Ovary (tissue), 9 donors: ENCODE results near the gene ANKRD7. TPM values are rescaled to one million over a fixed set of nuclear protein-coding genes. Genes with fewer than 3 reads are reported as not detected.
"Not testable (repeated sequence)": the region's sequence is repeated elsewhere in the genome, so short reads cannot be mapped to it uniquely, and the experiment has no call there.

Experiments
- DNase-seq, 5 donors: peaks; one replicate each; pipeline ENCODE4 v3.0.0-alpha.2; 2019 to 2020
- H3K27ac ChIP-seq, 2 donors: fragments of 200-600 bp; one replicate each; pipeline versions ENCODE4 v1.5.1 to v1.8.0; 2019 to 2022
- H3K27me3 ChIP-seq: fragments of 200-600 bp; one replicate; pipeline ENCODE4 v1.8.0; 2022
- H3K36me3 ChIP-seq: fragments of 200-600 bp; sonication (generic); one replicate; pipeline ENCODE4 v1.5.1; 2019
- H3K4me1 ChIP-seq: one replicate; pipeline ENCODE4 v1.8.1; 2013; ENCODE audit warnings: mild to moderate bottlenecking, moderate library complexity; ENCODE audit not compliant: insufficient read depth
- H3K4me3 ChIP-seq: fragments of 200-600 bp; sonication (generic); one replicate; pipeline ENCODE4 v1.5.1; 2017
- H3K9me3 ChIP-seq, 2 donors: fragments of 200-600 bp in 1 of 2; sonication (generic) in 1 of 2; one replicate each; pipeline versions ENCODE4 v1.5.1 to v1.8.1; 2013 to 2019; ENCODE audit warnings: mild to moderate bottlenecking in 1 of 2, moderate library complexity in 1 of 2
- EP300 ChIP-seq: sonication (generic); formaldehyde crosslinking; IDR thresholded peaks from one replicate; pipeline ENCODE4 v1.6.1; 2017; ENCODE audit warnings: antibody characterized with exemption
- POLR2A ChIP-seq: fragments of 450-650 bp; IDR thresholded peaks from one replicate; pipeline ENCODE4 v1.6.1; 2017; ENCODE audit warnings: antibody characterized with exemption, mild to moderate bottlenecking, moderate library complexity
- WGBS, 3 donors: extraction: QIAGEN DNeasy Blood & Tissue Kit in 1 of 3; methylation state at CpG; one replicate each; pipeline versions ENCODE4 v1.1.5 to v1.1.7; 2013 to 2017; 5-methylcytosine and 5-hydroxymethylcytosine counted together
- intact Hi-C, 4 donors: fragments of 100-400 bp; cut with DNase I; formaldehyde crosslinking; loops; one replicate each; pipeline versions ENCODE4 v1.11.0 to v1.15.1; 2022 to 2023
- polyA plus RNA-seq, 2 donors: library from polyadenylated mRNA; stranded (reverse); fragments of 200-250 nt in 1 of 2; fragments of 350-450 nt in 1 of 2; fragmentation: Illumina TruSeq in 1 of 2; extraction: RNeasy Lipid Tissue Mini Kit (QIAGEN cat#74804) in 1 of 2; gene quantifications; one replicate each; pipeline ENCODE4 v1.2.3, GENCODE V29; 2013 to 2014
- total RNA-seq, 7 donors: library from RNA; depleted of rRNA in 2 of 7; stranded (reverse); fragments of >200 nt in 2 of 7; fragmentation: NEBNext Ultra II Directional in 3 of 7; extraction: Animal tissue kit (Norgen Biotek cat#: 25700) in 3 of 7; gene quantifications; one replicate each; pipeline versions ENCODE4 v1.1.0 to v1.2.4, GENCODE V29; 2016 to 2023
- TF ChIP-seq, protein P1 (sequence below), 3 donors: fragments of 450-650 bp in 2 of 3; fragments of 200-600 bp in 1 of 3; IDR thresholded peaks; one replicate each; pipeline versions ENCODE4 v1.5.1 to v1.8.0; 2016 to 2022; ENCODE audit warnings: antibody characterized with exemption in 3 of 3, mild to moderate bottlenecking in 1 of 3
- donor health status: DM: no; HTN: no; CAD: no; lungs with moderate emphysema.
- donor health status: DM: no; HTN: no; CAD: no.
- donor health status: Bipolar disorder and iron deficiency.
- donor health status: DM: yes; HTN: yes; CAD: no.
- donor health status: DM: no; HTN: no; CAD: no.
- donor health status: DM: yes; HTN: yes; CAD: no.

ANKRD7 gene
- total and polyA plus RNA-seq, 9 donors, result 0.23 to 2.3 (median 1.1) TPM; not detected in 2

DNA sequence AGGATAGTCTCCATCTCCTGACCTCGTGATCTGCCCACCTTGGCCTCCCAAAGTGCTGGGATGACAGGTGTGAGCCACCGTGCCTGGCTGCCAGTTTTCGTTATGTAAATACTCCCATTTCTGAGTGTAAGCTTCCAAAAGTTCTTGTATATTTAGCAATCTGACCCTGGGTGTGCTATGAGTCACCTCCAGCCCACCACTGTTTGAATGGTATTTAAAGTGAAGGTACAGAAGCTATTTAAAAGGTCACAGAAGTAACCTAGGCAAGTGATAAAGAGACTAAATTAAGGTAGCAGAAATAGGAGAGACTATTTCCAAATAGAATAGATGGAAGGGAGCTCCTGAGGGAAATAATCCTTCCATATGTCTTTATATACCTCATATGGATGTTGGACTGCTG lies 3.9 kb upstream of the ANKRD7 start:
- Histone ChIP-seq H3K4me3 (no peak overlapping the region), H3K27ac (no peak overlapping the region), H3K9me3 (no peaks in the 10 kb centered on the region), H3K36me3 (no peaks in the 10 kb centered on the region), H3K4me1 (peaks cover 2% of the 10 kb centered on the region), H3K27me3 (no peaks in the 10 kb centered on the region)
- no peak for DNase-seq
- 55 to 73% (median 58%) methylated on average over 3 of the region's 3 CpGs for WGBS, 3 donors
- intact Hi-C loops, result no loop called here
- TF ChIP-seq, protein P1, sequence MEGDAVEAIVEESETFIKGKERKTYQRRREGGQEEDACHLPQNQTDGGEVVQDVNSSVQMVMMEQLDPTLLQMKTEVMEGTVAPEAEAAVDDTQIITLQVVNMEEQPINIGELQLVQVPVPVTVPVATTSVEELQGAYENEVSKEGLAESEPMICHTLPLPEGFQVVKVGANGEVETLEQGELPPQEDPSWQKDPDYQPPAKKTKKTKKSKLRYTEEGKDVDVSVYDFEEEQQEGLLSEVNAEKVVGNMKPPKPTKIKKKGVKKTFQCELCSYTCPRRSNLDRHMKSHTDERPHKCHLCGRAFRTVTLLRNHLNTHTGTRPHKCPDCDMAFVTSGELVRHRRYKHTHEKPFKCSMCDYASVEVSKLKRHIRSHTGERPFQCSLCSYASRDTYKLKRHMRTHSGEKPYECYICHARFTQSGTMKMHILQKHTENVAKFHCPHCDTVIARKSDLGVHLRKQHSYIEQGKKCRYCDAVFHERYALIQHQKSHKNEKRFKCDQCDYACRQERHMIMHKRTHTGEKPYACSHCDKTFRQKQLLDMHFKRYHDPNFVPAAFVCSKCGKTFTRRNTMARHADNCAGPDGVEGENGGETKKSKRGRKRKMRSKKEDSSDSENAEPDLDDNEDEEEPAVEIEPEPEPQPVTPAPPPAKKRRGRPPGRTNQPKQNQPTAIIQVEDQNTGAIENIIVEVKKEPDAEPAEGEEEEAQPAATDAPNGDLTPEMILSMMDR (IDR thresholded peaks at IDR 0.05), result no peak
- TF ChIP-seq EP300 (no peak), POLR2A (no peak)

DNA sequence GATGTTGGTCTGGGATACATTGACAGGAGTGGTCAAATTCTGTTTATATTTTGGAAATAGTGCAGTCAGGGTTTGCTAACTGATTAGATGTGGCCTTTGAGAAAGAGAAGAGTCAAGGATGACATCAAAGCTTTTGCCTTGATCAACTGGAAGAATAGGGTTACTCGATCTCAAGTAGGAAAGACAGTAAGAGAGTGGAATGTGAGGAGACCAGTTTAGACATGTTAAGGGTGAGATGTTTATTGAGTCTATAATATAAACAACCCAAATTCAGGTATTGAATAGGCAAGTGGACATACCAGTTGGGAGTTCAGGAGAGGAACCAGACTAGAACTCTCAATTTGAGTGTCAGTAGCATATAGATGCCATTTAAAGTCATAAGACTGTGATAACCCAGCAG lies 1.9 kb upstream of the ANKRD7 start:
- intact Hi-C loops, result no loop called here
- WGBS, 3 donors, result 93 to 98% (median 95%) methylated on average over 1 of the region's 1 CpG
- peaks cover 2% of the 10 kb centered on the region for H3K4me1 ChIP-seq

DNA sequence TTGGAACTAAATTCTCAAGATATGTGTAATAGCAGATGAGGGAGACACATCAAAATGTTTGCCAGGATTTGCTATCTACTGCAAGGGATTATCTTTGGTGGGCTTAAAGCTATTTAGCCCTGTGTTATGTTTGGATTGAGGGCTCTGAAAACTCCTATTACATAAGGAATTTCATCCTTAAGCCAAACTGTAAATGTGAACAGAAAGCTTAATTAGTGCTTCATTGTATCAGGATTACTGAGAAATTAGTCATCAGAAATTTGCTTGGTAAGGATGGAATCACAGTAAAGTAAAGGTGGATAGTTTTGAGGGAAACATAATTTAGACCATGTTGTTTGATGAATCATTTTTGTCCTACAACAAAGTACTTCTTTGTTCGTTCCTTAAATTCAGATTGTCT lies 8.3 kb downstream of the ANKRD7 start:
- no peak overlapping the region for H3K27ac ChIP-seq
- no peak overlapping the region for H3K4me3 ChIP-seq
- no peaks in the 10 kb centered on the region for H3K9me3 ChIP-seq
- no peaks in the 10 kb centered on the region for H3K27me3 ChIP-seq
- no peaks in the 10 kb centered on the region for H3K4me1 ChIP-seq
- TF ChIP-seq, protein P1 (IDR thresholded peaks at IDR 0.05), result no peak
- TF ChIP-seq POLR2A, result no peak
- no peak for TF ChIP-seq EP300
- intact Hi-C loops, result no loop called here
- H3K36me3 ChIP-seq, result no peaks in the 10 kb centered on the region
- 61 to 79% (median 68%) methylated on average over 1 of the region's 1 CpG for WGBS, 3 donors
- DNase-seq, result no peak

More for the DNA sequence above, 1.9 kb upstream of the ANKRD7 start:
- H3K36me3 ChIP-seq, result no peaks in the 10 kb centered on the region
- no peak overlapping the region for H3K4me3 ChIP-seq
- H3K27ac ChIP-seq, result no peak overlapping the region
- no peak for DNase-seq
- no peaks in the 10 kb centered on the region for H3K9me3 ChIP-seq
- H3K27me3 ChIP-seq, result no peaks in the 10 kb centered on the region
- TF ChIP-seq EP300 (no peak), POLR2A (no peak)
- TF ChIP-seq, protein P1 (IDR thresholded peaks at IDR 0.05), result no peak

DNA sequence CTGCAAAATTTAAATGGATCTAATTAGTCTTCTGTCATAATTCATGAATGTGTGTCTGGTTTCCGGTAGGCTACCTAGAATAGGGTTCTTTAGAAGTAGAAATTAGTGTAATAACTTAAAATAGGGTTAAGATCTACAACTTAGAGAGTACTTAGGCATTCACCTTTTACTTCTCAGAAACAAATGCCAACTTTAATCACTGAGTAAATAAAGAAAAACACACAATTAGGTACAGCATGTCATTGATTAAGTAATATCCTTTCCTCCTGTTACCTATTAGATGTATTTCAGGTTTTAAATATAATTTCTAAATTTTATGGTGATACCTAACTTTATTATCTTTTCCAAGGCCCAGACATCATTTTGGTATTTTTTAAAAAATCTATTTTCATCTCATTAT lies 9.3 kb downstream of the ANKRD7 start:
- intact Hi-C loops, result no loop called here
- DNase-seq, result no peak
- H3K9me3 ChIP-seq, result no peaks in the 10 kb centered on the region
- no peak overlapping the region for H3K27ac ChIP-seq
- no peaks in the 10 kb centered on the region for H3K27me3 ChIP-seq
- TF ChIP-seq POLR2A (no peak), EP300 (no peak)
- TF ChIP-seq, protein P1 (IDR thresholded peaks at IDR 0.05), result no peak
- no peaks in the 10 kb centered on the region for H3K4me1 ChIP-seq
- H3K36me3 ChIP-seq, result no peaks in the 10 kb centered on the region
- no peak overlapping the region for H3K4me3 ChIP-seq
- WGBS, 3 donors, result 80 to 93% (median 85%) methylated on average over 1 of the region's 1 CpG

DNA sequence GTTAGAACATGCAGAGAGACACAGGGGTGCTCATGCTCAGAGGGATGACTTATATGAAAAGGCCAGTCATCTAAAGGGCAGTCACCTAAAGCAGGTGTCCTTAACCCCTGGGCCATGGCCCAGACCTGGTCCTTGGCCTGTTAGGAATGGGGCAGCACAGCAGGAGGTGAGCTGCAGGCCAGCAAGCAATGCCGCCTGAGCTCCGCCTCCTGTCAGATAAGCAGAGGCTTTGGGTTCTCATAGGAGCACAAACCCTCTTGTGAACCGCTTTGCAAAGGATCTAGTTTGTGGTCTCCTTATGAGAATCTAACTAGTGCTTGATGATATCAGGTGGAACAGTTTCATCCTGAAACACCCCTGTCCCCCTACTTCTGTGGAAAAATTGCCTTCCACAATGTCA lies 14.5 kb downstream of the ANKRD7 start:
- no peak for DNase-seq
- TF ChIP-seq POLR2A (no peak), EP300 (no peak)
- TF ChIP-seq, protein P1 (IDR thresholded peaks at IDR 0.05), result no peak
- intact Hi-C loops, result no loop called here
- 90 to 95% (median 92%) methylated on average over 3 of the region's 3 CpGs for whole genome bisulfite sequencing, 3 donors
- no peaks in the 10 kb centered on the region for H3K36me3 ChIP-seq
- no peak overlapping the region for H3K27ac ChIP-seq
- no peak overlapping the region for H3K4me3 ChIP-seq
- no peaks in the 10 kb centered on the region for H3K9me3 ChIP-seq
- no peaks in the 10 kb centered on the region for H3K4me1 ChIP-seq
- H3K27me3 ChIP-seq, result no peaks in the 10 kb centered on the region

DNA sequence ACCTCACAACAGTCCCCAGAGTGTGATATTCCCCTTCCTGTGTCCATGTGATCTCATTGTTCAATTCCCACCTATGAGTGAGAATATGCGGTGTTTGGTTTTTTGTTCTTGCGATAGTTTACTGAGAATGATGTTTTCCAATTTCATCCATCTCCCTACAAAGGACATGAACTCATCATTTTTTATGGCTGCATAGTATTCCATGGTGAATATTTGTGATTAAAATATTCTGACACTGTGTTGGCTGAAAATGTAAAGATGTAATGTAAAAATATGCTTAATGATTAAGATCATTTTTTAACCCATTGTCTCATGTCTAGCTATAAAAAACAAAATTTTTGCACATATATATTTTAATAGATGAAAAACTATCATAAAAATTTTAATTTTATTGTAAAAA lies 15.8 kb downstream of the ANKRD7 start:
- H3K27me3 ChIP-seq, H3K9me3 ChIP-seq, H3K36me3 ChIP-seq, intact Hi-C loops, H3K4me1 ChIP-seq, H3K4me3 ChIP-seq, DNase-seq, H3K27ac ChIP-seq: not testable (repeated sequence)
- 97 to 100% (median 98%) methylated on average over 2 of the region's 2 CpGs for WGBS, 3 donors
